Endometrial microvascular endothelial cells (primary cell): ENCODE data around the gene FRMD5. TPM values are rescaled to one million over a fixed set of nuclear protein-coding genes. Genes with fewer than 3 reads are reported as not detected.

Source experiments
- in situ Hi-C: cut with HindIII; loops from 2 replicates; pipeline ENCODE4 v1.10.0; 2017; ENCODE audit warnings: low sequenced_read_pairs, low pct_unique_long_range_greater_than_20kb; ENCODE audit errors: inconsistent ontology term
- total RNA-seq: library from RNA; depleted of rRNA; stranded (reverse); fragments of >200 nt; gene quantifications from one replicate; pipeline ENCODE4 v1.2.3, GENCODE V29; 2015; ENCODE audit errors: inconsistent ontology term

The FRMD5 gene
- total RNA-seq, 1 donor from 2014 or later: 0.28 TPM

GRCh38 chr15:44102675-44103254, 92.3 kb downstream of the FRMD5 start:
- in situ Hi-C loops: no loop called here

- in situ Hi-C loops: no loop called here
Observed at GRCh38 chr15:44101944-44102343, 93.1 kb downstream of the FRMD5 start.

GRCh38 chr15:44101286-44101685, 93.8 kb downstream of the FRMD5 start:
- in situ Hi-C loops: no loop called here

- in situ Hi-C loops: no loop called here
Observed at GRCh38 chr15:44099671-44100070, 95.4 kb downstream of the FRMD5 start.

GRCh38 chr15:44097552-44097951, 97.5 kb downstream of the FRMD5 start:
- in situ Hi-C loops: no loop called here

GRCh38 chr15:44096596-44096995, 98.5 kb downstream of the FRMD5 start:
- in situ Hi-C loops: no loop called here

GRCh38 chr15:44094781-44095180, 100.3 kb downstream of the FRMD5 start:
- in situ Hi-C loops: no loop called here

- in situ Hi-C loops: no loop called here
Observed at GRCh38 chr15:44093836-44094235, 101.2 kb downstream of the FRMD5 start.

GRCh38 chr15:44092221-44092620, 102.8 kb downstream of the FRMD5 start:
- in situ Hi-C loops: no loop called here

- in situ Hi-C loops: no loop called here
Observed at GRCh38 chr15:44087578-44088465, 107.2 kb downstream of the FRMD5 start.

GRCh38 chr15:44084770-44085169, 110.3 kb downstream of the FRMD5 start:
- in situ Hi-C loops: no loop called here

GRCh38 chr15:44084171-44084570, 110.9 kb downstream of the FRMD5 start:
- in situ Hi-C loops: no loop called here

- in situ Hi-C loops: no loop called here
Observed at GRCh38 chr15:44082558-44083157, 112.4 kb downstream of the FRMD5 start.

GRCh38 chr15:44081026-44082013, 113.8 kb downstream of the FRMD5 start:
- in situ Hi-C loops: no loop called here

GRCh38 chr15:44075535-44075934, 119.5 kb downstream of the FRMD5 start:
- in situ Hi-C loops: no loop called here

- in situ Hi-C loops: loop anchor here (25.0 kb wide), 1 partner anchor 143 kb away; no protein-coding TSS in a partner anchor
Observed at GRCh38 chr15:44069489-44069888, 125.6 kb downstream of the FRMD5 start.

GRCh38 chr15:44068347-44068746, 126.7 kb downstream of the FRMD5 start:
- in situ Hi-C loops: loop anchor here (25.0 kb wide), 1 partner anchor 144 kb away; no protein-coding TSS in a partner anchor

- in situ Hi-C loops: loop anchor here (25.0 kb wide), 1 partner anchor 146 kb away; no protein-coding TSS in a partner anchor
Observed at GRCh38 chr15:44066211-44066827, 128.8 kb downstream of the FRMD5 start.
